GM19324 (cell line): ENCODE results near the gene DNAH7.
"Not testable (repeated sequence)": the region's sequence is repeated elsewhere in the genome, so short reads cannot be mapped to it uniquely, and the experiment has no call there.

ENCODE experiments used
- ATAC-seq: cut with Tn5 transposase; IDR thresholded peaks from one replicate; pipeline ENCODE4 v1.9.1; 2021; ENCODE audit warnings: mild to moderate bottlenecking, moderate library complexity; ENCODE audit not compliant: unreplicated experiment, low FRiP score

DNAH7 gene

DNA sequence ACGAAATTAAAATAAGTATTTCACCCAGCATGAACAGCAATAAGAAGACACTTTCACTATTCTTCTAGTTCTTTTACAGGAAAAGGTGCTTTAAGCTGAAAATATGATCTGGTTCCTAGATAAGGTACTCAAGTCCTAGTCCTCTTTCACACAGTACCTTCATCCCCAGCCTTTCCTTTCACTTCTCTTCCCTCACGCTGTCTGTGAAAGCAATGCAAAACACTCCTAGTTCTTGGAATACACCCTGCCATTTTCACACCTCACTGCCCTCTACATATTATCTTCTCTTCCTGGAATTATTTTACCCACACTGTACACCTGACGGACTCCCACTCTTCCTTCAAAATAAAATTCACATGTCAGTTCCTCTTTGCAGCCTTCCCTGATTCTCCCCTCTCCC, 82.9 kb downstream of the DNAH7 start:
- no peak for ATAC-seq

DNA sequence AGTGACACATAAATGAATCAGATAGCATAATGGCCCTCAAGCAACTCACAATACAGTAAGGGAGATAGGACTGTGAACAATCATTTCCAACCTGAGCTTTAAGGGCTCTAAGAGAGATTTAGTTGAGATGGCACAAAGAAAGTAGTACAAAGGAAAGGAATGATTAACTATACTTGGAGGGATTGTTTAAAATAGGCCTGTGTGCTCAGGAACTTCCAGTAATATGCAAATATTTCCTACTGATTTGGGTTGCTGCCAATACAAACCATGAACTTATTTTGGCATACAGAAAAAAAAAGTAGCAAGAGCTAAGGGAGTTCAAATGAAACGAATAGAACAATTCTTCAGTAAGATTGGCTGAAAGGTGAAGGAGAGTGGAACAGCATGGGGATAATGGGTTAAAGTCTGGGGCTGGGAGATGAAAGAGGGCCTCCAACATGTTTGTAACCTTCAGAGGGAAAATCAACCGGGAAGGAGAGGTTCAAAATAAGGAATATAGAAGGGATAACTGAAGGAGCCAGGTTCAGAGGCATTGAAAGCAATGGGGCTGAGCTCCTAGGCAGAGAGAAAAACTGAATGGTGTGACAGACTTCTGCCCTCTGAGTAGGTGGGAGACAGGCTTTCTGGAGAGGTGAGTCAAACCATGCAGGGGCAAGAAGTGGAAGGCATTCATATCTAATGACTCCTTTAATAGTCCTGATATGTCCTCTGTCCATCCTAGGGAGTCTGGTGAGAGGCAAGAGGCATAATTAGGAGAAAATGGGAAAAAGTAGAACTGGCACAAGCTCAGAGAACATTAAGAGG, 83.5 kb downstream of the DNAH7 start:
- ATAC-seq = no peak

DNA sequence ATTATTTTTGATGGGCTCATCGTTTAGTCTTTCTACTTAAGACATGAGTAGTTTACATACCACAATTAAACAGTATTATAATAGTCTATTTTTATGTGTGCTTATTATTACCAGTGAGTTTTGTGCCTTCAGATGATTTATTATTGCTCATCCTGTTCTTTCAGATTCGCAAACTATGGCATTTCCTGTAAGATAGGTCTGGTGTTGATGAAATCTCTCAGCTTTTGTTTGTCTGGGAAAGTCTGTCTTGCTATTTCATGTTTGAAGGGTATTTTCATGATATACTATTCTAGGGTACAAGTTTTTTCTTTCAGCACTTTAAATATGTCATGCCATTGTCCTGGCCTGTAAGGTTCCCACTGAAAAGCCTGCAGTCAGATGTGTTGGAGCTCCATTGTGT, 101.3 kb downstream of the DNAH7 start:
- ATAC-seq = no peak

DNA sequence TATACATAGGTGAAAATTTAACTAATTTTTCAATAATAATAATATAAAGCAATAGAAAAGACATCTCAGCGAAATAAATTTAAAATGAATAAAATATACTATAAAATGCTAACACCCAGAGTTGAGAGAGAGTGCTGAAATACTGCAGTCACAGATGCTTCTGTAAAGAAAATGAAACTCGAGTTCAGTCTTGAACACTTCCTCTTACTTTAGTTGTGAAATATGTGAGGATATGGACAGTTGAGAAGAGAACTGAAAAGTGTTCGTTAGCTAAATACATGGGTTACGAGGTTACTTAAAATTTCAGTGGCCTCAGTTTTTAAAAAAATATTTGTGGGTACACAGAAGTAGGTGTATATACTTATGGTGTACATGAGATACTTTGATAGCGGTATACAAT, 106.8 kb downstream of the DNAH7 start:
- peak; percentile 79 for ATAC-seq

DNA sequence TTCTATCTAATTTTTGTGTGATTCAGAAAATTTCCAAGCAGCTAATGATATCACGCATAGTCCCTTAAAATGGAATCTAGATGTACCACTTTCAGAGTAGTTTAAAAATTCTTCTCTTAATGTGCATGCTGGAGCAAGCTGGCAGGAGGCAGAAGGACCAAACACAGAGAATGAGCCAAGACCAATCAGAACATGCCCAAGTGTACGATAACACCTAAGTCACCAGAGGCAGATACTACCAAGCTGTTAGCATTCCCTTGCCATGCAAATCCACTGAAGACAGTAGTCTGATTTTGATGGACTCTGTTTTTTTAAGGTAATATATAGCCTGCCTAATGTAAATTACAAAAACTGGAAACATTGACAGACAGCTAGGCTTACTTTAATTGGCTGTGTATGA, 109.3 kb downstream of the DNAH7 start:
- no peak for ATAC-seq

DNA sequence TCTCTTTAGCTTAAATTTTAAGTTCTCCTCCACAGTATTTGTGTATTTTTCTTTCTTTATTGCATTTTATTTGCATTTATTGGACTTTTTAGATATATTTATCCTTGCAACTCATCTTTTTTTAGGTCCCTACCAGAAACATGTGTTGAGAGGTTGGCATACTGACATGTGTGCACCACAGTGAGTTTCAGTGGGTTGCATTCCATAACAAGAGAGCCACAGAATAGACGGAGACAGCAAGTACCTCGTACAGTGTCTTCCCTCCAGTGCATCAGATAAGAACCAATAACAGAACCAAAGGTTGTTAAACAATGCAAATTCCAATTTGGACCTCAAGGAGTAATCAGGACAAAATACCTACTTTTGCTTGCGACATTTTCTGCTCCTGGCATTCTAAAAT, 111.9 kb downstream of the DNAH7 start:
- no peak for ATAC-seq

DNA sequence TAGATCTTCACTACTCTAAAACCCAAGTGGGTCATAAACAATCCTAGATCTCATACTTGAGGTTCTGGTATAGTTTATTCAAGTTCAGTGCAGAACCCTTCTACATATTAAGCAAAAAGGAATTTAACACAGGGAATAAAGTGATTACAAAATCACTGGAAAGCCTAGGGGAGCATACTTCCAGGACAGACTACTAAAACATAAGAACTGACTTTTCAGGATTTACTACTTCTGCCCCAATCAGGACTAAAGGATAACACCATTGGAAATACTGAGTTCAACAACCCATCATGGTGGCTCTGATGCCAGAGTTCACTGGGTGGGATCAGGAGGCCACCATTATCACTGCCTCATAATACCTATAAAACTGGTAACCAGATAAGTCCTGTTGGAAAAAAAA, 123.6 kb downstream of the DNAH7 start:
- ATAC-seq = no peak

DNA sequence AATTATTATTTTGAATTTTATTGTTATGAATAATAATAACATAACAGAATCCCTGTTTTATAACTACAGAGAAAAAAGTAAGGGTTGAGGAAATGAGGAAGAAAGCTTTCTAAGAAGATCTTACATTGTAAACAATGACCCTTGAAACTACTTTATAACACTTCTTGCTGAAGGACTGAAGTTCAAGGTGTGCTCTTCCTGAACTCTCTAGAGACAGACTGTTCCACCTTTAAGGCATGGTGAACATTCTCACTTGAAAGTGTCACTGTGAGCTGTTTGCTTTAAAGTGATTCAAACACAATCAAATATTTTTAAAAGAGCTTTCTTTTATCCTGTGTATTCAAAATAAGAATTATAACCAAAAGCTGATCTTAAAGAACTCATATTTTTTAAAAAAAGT, 131.5 kb downstream of the DNAH7 start:
- ATAC-seq = no peak

DNA sequence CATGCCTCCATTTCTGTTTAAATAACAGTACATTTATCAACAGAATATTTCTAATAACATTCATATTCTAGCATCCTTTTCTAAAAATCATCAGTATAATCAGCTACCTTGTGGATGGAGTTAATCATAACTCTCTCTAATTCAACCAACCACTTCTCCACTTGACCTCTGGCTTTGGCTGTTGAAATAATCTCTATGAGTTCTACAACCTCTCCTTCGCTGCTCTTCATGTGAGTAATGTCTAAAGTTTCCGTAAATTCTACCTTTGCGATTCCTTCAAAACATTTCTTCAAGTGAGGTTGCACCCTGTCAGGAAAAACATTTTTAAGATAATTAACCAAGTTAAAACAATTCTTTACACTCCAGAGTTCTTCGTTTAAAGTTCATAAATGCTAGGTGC, 134.2 kb downstream of the DNAH7 start:
- ATAC-seq = no peak

DNA sequence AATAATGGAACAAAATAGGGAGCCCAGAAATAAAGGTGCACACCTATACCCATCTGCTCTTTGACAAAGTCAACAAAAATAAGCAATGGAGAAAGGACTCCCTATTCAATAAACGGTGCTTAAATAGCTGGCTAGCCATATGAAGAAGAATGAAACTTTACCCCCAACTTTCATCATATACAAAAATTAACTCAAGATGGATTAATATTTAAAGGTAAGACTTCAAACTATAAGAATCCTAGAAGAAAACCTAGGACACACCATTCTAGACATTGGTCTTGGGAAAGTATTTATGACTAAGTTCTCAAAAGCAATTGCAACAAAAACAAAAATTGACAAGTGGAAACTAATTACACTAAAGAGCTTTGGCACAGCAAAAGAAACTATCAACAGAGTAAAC, 139.1 kb downstream of the DNAH7 start:
- ATAC-seq = no peak

DNA sequence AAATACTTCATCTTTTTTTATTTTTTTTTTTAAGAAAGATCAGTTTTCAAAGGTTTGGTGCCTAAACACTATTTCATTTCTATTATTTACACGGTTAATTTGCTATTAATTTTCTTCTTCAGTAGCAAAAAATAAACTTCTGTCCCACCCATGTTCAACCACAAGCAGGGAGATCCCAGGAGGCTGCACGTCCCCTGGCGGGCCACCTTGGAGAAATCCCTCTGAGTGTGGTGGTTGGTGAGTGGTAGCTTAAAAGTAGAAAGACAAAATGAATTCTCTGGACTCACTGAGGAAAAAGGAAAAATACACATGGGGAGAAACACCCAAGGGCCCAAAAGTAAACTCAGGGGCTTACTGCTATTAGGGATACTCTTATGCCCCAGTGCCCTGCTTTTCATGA, 143.5 kb downstream of the DNAH7 start:
- ATAC-seq = no peak

DNA sequence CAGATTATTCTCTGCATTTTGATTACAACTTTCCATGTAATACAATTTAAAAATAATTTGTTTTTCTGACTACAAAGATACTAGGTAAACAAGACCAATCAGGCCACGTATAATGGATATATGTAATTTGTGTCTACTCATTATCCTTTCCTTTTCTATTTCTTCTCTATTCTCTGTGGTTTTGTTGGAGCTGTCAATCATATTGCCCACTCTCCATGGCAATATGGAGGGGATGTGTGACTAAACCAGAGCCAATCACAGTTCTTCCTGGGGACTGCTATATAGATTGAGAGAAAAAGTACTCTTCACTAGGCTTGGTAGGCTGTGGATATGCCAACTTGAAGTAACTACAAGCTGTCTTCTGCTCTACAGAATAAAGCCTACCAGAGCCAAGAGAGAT, 144.7 kb downstream of the DNAH7 start:
- no peak for ATAC-seq

DNA sequence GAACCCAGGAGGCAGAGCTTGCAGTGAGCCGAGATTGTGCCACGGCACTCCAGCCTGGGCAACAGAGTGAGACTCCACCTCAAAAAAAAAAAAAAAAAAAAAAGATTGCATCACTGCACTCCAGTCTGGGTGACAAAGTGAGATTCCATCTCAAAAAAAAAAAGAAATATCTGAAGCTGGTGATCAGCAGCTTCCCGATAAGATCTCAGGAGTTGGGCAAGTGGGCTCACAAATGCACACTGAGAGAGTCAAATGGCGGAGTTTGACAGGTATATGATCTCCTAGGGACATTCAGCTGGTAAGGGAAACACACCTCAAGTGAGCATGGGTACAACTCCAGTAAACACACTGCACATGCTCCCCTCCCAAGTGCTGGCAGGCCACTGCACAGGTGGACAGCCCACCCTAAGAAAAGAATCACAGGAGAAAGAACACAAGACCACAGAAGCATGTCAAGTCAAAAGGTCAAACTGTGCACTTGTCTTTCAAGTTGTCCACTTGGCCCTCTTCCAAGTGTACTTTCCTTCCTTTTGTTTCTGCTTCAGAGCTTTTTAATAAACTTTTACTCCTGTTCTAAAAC, 151.5 kb downstream of the DNAH7 start:
- ATAC-seq = not testable (repeated sequence)

DNA sequence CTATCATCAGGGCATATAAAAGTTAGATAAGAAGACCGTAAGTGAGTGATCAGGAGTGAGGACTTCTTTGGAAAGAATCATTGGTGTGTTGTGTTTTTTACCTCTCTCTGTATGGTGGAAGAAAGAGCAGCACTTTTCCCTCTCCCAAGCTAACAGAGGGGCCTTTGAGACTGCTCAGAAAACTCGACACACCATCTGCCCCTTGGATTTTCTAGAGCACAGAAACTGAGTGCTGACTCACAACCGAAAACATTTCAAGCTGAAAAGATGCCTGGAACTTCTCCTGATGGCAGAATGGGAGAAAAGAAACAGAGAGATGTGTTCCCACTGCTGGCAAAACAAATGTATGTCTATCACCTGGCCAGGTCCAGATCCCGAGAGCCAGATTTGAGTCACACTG, 156.6 kb downstream of the DNAH7 start:
- no peak for ATAC-seq

DNA sequence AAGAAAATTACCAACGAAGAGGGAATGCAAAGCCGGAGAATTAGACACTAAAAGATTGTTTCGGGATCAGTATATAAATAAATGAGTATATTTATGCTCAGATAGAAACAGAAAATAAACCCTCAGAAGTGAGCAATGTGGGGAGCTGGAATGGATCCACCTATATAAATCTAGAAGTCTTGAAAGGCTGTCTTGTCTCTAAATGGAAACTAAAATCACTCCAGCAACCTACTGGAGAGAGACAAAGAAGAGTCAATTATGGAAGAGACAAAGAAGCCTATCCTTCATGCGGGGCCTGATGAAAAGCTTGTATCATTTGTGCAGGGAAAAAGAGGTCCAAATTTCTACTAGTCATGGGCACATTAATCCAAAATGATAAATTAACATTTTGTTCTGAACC, 158.1 kb downstream of the DNAH7 start:
- no peak for ATAC-seq

DNA sequence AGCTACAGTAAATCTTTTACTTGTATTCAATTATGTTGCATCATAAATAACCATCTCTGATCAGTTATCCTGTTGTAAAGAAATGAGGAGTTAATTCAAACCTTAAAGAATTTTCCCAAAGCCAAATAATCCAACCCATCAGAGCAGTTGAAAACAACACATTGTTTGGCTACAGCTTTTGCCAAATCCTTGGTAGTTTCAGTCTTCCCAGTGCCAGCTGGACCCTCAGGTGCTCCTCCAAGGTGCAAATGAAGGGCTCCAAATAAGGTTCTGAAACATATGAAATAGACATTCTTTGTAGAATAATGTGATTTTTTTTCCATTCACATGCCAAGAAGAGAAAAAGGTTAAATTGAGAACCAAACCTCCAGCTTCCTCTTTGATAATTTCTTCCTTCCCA, 158.7 kb downstream of the DNAH7 start:
- no peak for ATAC-seq

DNA sequence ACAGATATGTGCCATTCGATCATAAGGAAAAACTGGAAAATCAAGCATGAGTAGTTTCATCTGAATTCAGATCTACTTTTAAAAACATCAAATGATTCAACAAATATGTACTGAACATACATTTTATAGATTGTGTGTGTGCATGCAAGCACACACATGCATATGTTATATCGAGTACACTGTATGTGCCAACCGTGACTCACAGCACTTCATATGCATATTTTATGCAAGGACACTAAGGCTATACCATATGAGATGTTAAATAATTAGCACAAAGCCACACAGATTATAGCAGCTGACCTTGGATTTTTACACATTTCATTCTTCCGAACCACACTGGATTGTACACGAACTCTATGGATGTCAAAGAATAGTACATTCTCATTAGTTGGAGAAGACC, 161.2 kb downstream of the DNAH7 start:
- no peak for ATAC-seq

DNA sequence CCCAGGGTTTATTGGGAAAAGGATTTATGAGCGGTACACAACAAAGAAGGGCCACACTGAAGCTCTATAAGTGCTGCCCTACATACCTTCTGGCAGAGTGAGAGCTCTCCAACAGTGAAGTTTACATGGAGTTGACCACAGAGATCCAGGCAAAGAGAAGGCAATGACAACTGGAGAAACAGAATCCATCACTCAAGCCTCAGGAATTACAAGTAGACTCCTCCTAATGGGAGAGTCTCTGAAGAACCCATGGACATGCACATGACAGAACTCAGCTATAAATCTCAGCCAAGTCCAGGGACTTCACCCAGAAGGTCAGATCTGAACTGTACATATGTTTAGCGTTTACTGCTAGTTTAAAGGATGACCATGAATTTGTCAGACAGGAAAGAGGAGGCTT, 164.7 kb downstream of the DNAH7 start:
- no peak for ATAC-seq

DNA sequence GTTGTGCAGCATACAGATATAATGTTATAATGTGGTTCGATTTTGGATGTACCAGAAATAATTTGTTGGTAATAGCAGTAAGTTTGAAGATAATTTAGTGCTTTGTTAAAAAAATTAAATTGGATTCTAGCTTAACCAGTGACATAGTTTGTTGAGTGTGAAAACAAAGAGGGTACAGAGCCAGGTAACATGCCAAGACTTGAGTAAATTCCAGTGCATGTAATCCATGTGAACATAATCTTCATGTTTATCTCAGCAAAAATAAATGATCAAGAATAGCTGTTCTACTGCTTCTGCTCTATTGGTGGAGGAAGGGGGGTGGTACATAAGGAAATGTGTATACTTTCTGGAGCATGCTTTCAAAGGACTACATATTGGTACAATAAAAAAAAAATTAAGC, 165.8 kb downstream of the DNAH7 start:
- no peak for ATAC-seq

DNA sequence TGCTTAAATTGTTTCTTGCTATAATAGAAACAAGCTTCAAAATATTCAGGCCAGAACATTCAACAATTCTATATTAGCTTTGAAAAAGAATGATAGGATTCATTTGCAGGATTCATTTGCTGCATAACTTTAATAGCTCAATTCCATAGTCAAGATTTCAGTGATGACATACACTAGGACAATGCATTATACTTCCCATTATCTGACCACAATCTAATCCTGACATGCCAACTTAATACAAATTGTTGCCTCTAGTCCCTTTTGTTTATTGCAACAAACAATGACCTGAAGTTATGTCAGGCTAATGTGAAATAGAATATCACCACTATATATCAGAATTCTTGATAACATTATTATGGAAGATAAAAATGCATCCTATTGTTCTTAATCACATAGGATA, 169.4 kb downstream of the DNAH7 start:
- no peak for ATAC-seq

DNA sequence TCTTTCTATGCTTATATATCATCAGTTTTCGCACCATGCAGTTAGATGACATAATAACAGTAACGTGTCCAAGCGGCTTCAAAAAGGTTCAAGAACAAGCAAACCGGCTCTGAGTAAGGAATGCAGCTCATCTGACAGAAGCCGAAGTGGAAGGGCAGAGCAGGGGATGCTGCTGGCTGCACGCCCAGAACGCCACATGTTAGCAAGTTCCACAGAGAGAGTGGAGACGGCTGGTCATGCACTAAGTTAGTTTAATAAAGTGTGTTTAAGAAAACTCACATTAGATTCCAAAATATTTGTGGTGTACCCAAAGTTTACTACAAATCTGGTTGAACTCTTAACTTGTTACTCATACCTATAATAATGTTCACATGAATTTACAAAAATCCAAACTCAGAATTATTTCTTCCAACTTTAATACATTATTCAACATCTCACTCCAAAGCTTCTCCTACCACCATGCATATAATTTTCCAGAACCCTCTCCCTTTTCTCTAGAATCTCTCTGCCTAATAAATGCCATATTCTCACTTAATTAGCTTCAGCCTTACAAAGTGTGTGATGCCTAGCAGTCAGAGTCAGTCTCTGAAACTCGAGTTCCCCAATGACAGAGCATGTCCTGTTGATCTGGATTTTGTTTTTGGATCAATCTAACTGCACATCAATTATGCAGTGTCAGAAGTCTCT, 170.0 kb downstream of the DNAH7 start:
- ATAC-seq = no peak

DNA sequence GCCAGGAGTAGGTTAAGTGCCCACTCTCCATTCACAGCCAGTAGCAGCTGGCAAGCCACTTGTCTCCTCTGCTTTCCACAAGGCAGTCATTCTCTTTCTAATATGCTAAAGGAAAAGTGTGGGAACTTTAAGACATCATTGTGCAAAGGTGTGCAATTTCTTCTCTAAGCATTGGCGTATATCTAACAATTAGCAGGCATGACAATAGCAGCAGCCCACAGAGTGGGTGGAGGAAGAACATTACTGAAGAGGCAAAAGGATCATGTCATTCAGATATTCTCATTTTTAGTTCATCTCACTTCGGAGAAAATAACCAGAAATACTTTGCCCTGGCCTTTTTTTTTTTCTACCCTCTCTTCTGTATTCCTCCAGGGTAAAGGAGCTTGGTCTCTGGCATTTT, 177.6 kb downstream of the DNAH7 start:
- ATAC-seq = no peak
